ENCODE results near the gene SMC3.

The SMC3 gene

GRCh38 chr10:110651044-110651958 is 83.8 kb downstream of the SMC3 start:
- peak; percentile 57 for DNase-seq (ENCODE audit: low spot score)

GRCh38 chr10:110652475-110653118 is 85.1 kb downstream of the SMC3 start:
- no peak for DNase-seq (ENCODE audit: low spot score)
- TF ChIP-seq CTCF (IDR thresholded peaks at IDR 0.05; ENCODE audit: extremely low read depth, missing control alignments): no peak

More at GRCh38 chr10:110651044-110651958, 83.8 kb downstream of the SMC3 start:
- TF ChIP-seq CTCF (IDR thresholded peaks at IDR 0.05; ENCODE audit: extremely low read depth, missing control alignments): no peak
